Fibroblast of mammary gland (primary cell): ENCODE data around the gene SLCO4A1.
A peak's percentile ranks its signal among the peaks of the same experiment; 100 is the strongest.

Source experiments
- DNase-seq: peaks from one replicate; pipeline ENCODE4 v3.0.0-alpha.2; 2010; ENCODE audit warnings: low read depth
- H3K4me3 ChIP-seq: 2 replicates; pipeline ENCODE4 v1.5.1; 2011; ENCODE audit warnings: low read depth, mild to moderate bottlenecking, low read length, moderate library complexity; ENCODE audit not compliant: control insufficient read depth
- TF ChIP-seq, protein P1 (sequence below): conservative IDR thresholded peaks from 2 replicates; pipeline ENCODE4 v1.5.1; 2011; ENCODE audit warnings: low read depth, low read length, inconsistent platforms; ENCODE audit not compliant: control insufficient read depth, insufficient read depth

Gene SLCO4A1

DNA sequence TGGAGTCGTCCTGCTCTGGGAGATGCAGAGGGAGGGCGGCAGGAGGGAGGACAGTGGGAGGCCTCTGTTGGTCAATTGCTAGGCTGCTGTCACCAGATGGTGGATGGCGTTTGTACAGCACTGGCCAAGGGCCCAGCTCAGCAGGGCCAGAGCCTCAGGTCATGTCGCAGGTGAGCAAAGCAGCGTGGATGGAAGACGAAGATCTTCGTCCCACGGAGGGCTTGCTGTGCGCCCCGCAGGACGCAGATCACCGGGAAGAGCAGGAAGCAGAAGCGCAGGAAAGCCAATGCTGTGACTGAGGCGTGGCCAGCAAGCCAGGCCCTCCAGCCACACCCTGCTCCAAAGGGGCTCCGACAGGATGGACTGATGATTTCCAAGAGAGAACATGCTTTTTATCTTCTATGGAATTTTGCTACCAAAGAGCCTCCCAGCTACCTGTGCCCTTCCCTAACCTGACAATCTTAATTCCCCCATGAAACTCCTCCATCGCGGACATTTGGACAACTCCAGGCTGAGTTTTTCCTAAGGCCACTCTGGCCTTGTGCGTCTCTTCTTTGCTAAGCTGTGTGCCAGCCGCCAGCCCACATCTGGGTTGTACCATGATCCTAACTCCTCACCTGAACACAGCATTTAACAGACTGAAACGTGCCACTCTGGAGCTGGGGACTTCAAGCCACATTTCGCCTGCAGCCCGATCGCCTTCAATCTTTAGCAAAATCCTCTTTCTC is 3.5 kb upstream of the SLCO4A1 start:
- no peak overlapping the region for H3K4me3 ChIP-seq
- TF ChIP-seq, protein P1, sequence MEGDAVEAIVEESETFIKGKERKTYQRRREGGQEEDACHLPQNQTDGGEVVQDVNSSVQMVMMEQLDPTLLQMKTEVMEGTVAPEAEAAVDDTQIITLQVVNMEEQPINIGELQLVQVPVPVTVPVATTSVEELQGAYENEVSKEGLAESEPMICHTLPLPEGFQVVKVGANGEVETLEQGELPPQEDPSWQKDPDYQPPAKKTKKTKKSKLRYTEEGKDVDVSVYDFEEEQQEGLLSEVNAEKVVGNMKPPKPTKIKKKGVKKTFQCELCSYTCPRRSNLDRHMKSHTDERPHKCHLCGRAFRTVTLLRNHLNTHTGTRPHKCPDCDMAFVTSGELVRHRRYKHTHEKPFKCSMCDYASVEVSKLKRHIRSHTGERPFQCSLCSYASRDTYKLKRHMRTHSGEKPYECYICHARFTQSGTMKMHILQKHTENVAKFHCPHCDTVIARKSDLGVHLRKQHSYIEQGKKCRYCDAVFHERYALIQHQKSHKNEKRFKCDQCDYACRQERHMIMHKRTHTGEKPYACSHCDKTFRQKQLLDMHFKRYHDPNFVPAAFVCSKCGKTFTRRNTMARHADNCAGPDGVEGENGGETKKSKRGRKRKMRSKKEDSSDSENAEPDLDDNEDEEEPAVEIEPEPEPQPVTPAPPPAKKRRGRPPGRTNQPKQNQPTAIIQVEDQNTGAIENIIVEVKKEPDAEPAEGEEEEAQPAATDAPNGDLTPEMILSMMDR: no peak
- DNase-seq: no peak

GRCh38 chr20:62639765-62640164 is 2.5 kb upstream of the SLCO4A1 start:
- TF ChIP-seq, protein P1: no peak
- DNase-seq: no peak
- H3K4me3 ChIP-seq: no peak overlapping the region

DNA sequence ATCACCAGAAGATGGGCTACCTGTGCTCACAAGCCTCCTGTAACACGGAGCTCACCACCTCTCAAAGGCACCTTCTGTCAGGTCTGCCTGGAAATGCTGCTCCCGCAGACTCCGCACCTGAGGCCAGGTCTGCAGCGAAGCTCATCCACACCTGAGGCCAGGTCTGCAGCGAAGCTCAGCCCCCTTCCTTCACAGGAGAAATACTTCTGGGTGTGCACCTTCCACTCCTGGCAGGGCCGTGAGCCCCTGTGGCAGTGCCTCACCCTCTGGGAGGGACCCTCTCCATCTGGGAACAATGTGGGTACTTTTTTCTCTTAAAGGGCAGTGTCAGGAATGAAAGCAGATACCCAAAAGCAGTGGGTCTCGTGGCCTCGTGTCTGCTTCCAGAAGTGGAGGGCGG is 1.4 kb upstream of the SLCO4A1 start:
- DNase-seq: no peak
- no peak overlapping the region for H3K4me3 ChIP-seq
- TF ChIP-seq, protein P1: no peak

- no peak overlapping the region for H3K4me3 ChIP-seq
- DNase-seq: no peak
- TF ChIP-seq, protein P1: no peak
Measured at GRCh38 chr20:62641321-62642050, 817 bp upstream of the SLCO4A1 start.

GRCh38 chr20:62642666-62643520 is 590 bp downstream of the SLCO4A1 start:
- peak; percentile 17 for DNase-seq
- TF ChIP-seq, protein P1: no peak
- H3K4me3 ChIP-seq: peak overlapping the region; percentile 27

DNA sequence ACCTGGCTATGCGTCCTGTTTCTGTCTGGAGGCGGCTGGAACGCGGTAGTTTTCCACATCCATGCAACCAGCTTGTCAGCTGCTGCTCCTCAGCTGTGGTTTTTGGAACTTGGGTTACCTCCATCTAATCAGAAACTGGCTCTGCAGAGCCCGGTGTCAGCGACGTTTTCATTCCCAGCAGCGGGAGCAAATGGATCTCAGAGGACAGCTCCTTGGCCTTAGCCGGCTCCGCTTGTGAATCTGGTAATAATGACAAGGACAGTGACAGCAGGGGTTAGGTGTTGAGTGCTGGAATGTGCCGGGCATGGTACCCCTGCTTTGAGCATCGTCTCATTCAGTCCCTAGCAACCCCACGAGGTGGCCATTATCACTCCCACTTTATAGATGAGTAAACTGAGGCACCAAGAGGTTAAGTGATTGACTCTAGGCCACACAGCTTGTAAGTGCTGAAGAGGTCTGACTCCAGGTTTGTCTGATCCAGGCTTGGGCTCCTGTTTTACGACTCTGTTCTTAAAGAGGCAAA is 1.3 kb downstream of the SLCO4A1 start:
- H3K4me3 ChIP-seq: peak overlapping the region; percentile 27
- TF ChIP-seq, protein P1: no peak
- DNase-seq: peak; percentile 10
